Trophoblast cell (in vitro differentiated cells and primary cell): ENCODE results near the gene PRDM16.

ENCODE experiments used
- DNase-seq, 2 donors: peaks; one replicate each; pipeline ENCODE4 v3.0.0-alpha.2; 2016
- H2AFZ ChIP-seq: 2 replicates; pipeline ENCODE4 v1.6.1; 2013; ENCODE audit warnings: low read length, moderate library complexity, mild to moderate bottlenecking; ENCODE audit not compliant: insufficient read depth, poor library complexity
- H2AK5ac ChIP-seq: 2 replicates; pipeline ENCODE4 v1.6.1; 2013; ENCODE audit warnings: mild to moderate bottlenecking, low read length
- H2BK120ac ChIP-seq: 2 replicates; pipeline ENCODE4 v1.6.1; 2013; ENCODE audit warnings: low read length, mild to moderate bottlenecking, moderate library complexity; ENCODE audit not compliant: insufficient read depth, poor library complexity
- H2BK12ac ChIP-seq: 2 replicates; pipeline ENCODE4 v1.6.1; 2013; ENCODE audit warnings: mild to moderate bottlenecking, low read length, moderate library complexity
- H2BK5ac ChIP-seq: 2 replicates; pipeline ENCODE4 v1.6.1; 2013; ENCODE audit warnings: low read length, low read depth, moderate library complexity, mild to moderate bottlenecking; ENCODE audit not compliant: poor library complexity
- H3K14ac ChIP-seq: 2 replicates; pipeline ENCODE4 v1.6.1; 2013; ENCODE audit warnings: mild to moderate bottlenecking, low read length
- H3K18ac ChIP-seq: 2 replicates; pipeline ENCODE4 v1.6.1; 2013; ENCODE audit warnings: mild to moderate bottlenecking, low read length
- H3K23ac ChIP-seq: 2 replicates; pipeline ENCODE4 v1.6.1; 2013; ENCODE audit warnings: low read length
- H3K27ac ChIP-seq: 2 replicates; pipeline ENCODE4 v1.5.1; 2013; ENCODE audit warnings: low read depth, mild to moderate bottlenecking, inconsistent platforms, low read length, moderate library complexity
- H3K27me3 ChIP-seq: 2 replicates; pipeline ENCODE4 v1.6.1; 2013; ENCODE audit warnings: inconsistent platforms, mild to moderate bottlenecking, low read length, moderate library complexity; ENCODE audit not compliant: insufficient read depth
- H3K36me3 ChIP-seq, 2 experiments: 1 replicate in 1 of 2; 2 replicates in 1 of 2; pipeline ENCODE4 v1.6.1; 2013; ENCODE audit warnings: low read length in 2 of 2, mild to moderate bottlenecking in 2 of 2, moderate library complexity in 1 of 2; ENCODE audit not compliant: insufficient read depth in 2 of 2, control insufficient read depth in 1 of 2
- H3K4ac ChIP-seq: 2 replicates; pipeline ENCODE4 v1.6.1; 2013; ENCODE audit warnings: low read depth, mild to moderate bottlenecking, low read length, moderate library complexity
- H3K4me1 ChIP-seq, 2 experiments: 1 replicate in 1 of 2; 2 replicates in 1 of 2; pipeline ENCODE4 v1.6.1; 2013; ENCODE audit warnings: low read length in 2 of 2, mild to moderate bottlenecking in 2 of 2, moderate library complexity in 1 of 2; ENCODE audit not compliant: insufficient read depth in 2 of 2, control insufficient read depth in 1 of 2
- H3K4me2 ChIP-seq: 2 replicates; pipeline ENCODE4 v1.6.1; 2013; ENCODE audit warnings: inconsistent platforms, mild to moderate bottlenecking, low read length, moderate library complexity
- H3K4me3 ChIP-seq: 2 replicates; pipeline ENCODE4 v1.5.1; 2013; ENCODE audit warnings: mild to moderate bottlenecking, low read depth, low read length, inconsistent platforms
- H3K79me1 ChIP-seq: one replicate; pipeline ENCODE4 v1.6.1; 2013; ENCODE audit warnings: low read length
- H3K79me2 ChIP-seq: 2 replicates; pipeline ENCODE4 v1.6.1; 2013; ENCODE audit warnings: low read length, mild to moderate bottlenecking; ENCODE audit not compliant: control insufficient read depth, insufficient read depth, poor library complexity
- H3K9ac ChIP-seq: 2 replicates; pipeline ENCODE4 v1.6.1; 2013; ENCODE audit warnings: mild to moderate bottlenecking, low read length
- H3K9me3 ChIP-seq: 2 replicates; pipeline ENCODE4 v1.6.1; 2013; ENCODE audit warnings: low read depth, mild to moderate bottlenecking, control low read depth, inconsistent platforms, low read length; ENCODE audit not compliant: insufficient read depth
- H4K12ac ChIP-seq: 2 replicates; pipeline ENCODE4 v1.6.1; 2013; ENCODE audit warnings: low read depth, mild to moderate bottlenecking, low read length, moderate library complexity
- H4K8ac ChIP-seq: 2 replicates; pipeline ENCODE4 v1.6.1; 2013; ENCODE audit warnings: low read depth, mild to moderate bottlenecking, low read length, moderate library complexity
- H4K91ac ChIP-seq: one replicate; pipeline ENCODE4 v1.6.1; 2013; ENCODE audit warnings: low read depth, mild to moderate bottlenecking, low read length, moderate library complexity
- WGBS: extraction: QIAGEN DNeasy Blood & Tissue Kit; methylation state at CpG from one replicate; pipeline ENCODE4 v1.1.7; 2013; ENCODE audit warnings: missing lambda C conversion rate; ENCODE audit not compliant: insufficient read length, insufficient coverage; ENCODE audit errors: extremely low coverage; 5-methylcytosine and 5-hydroxymethylcytosine counted together

Gene PRDM16

GRCh38 chr1:3094863-3095780, 26.1 kb downstream of the PRDM16 start:
- no peaks in the 10 kb centered on the region for H3K27me3 ChIP-seq
- H3K4me2 ChIP-seq = no peak overlapping the region
- H3K9ac ChIP-seq = no peak overlapping the region
- no peaks in the 10 kb centered on the region for H3K36me3 ChIP-seq
- H3K18ac ChIP-seq = no peak overlapping the region
- H4K8ac ChIP-seq = no peak overlapping the region
- H3K4ac ChIP-seq = no peak overlapping the region
- H2AK5ac ChIP-seq = no peak overlapping the region
- no peak for DNase-seq
- H4K12ac ChIP-seq = no peak overlapping the region
- no peak overlapping the region for H4K91ac ChIP-seq
- H3K27ac ChIP-seq = no peak overlapping the region
- H3K23ac ChIP-seq = no peak overlapping the region
- no peaks in the 10 kb centered on the region for H3K79me2 ChIP-seq
- no peaks in the 10 kb centered on the region for H3K4me1 ChIP-seq
- no peak overlapping the region for H2BK5ac ChIP-seq
- H3K4me3 ChIP-seq = no peak overlapping the region
- H2BK120ac ChIP-seq = no peak overlapping the region
- no CpG with 5 or more reads among the region's 26 CpGs for WGBS
- H2BK12ac ChIP-seq = no peak overlapping the region
- no peak overlapping the region for H3K14ac ChIP-seq
- no peak overlapping the region for H2AFZ ChIP-seq
- no peaks in the 10 kb centered on the region for H3K79me1 ChIP-seq
- H3K9me3 ChIP-seq = no peaks in the 10 kb centered on the region

GRCh38 chr1:3096345-3096744, 27.3 kb downstream of the PRDM16 start:
- no peak overlapping the region for H2AFZ ChIP-seq
- H3K14ac ChIP-seq = no peak overlapping the region
- H4K8ac ChIP-seq = no peak overlapping the region
- H3K79me1 ChIP-seq = no peaks in the 10 kb centered on the region
- no peak overlapping the region for H3K4ac ChIP-seq
- no peak overlapping the region for H2BK5ac ChIP-seq
- no peaks in the 10 kb centered on the region for H3K4me1 ChIP-seq
- H3K36me3 ChIP-seq = no peaks in the 10 kb centered on the region
- no peak overlapping the region for H3K4me2 ChIP-seq
- no peak overlapping the region for H3K23ac ChIP-seq
- no peak overlapping the region for H3K9ac ChIP-seq
- no peak overlapping the region for H3K27ac ChIP-seq
- no CpG with 5 or more reads among the region's 13 CpGs for WGBS
- no peak overlapping the region for H3K18ac ChIP-seq
- no peak overlapping the region for H2AK5ac ChIP-seq
- no peaks in the 10 kb centered on the region for H3K27me3 ChIP-seq
- H4K91ac ChIP-seq = no peak overlapping the region
- no peaks in the 10 kb centered on the region for H3K79me2 ChIP-seq
- H4K12ac ChIP-seq = no peak overlapping the region
- H3K4me3 ChIP-seq = no peak overlapping the region
- no peak overlapping the region for H2BK12ac ChIP-seq
- DNase-seq = no peak
- no peak overlapping the region for H2BK120ac ChIP-seq
- no peaks in the 10 kb centered on the region for H3K9me3 ChIP-seq

GRCh38 chr1:3097231-3097630, 28.2 kb downstream of the PRDM16 start:
- Histone ChIP-seq H2AK5ac (no peak overlapping the region), H2BK12ac (no peak overlapping the region), H3K14ac (no peak overlapping the region), H3K4me3 (no peak overlapping the region), H2AFZ (no peak overlapping the region), H3K79me1 (no peaks in the 10 kb centered on the region), H3K4me2 (no peak overlapping the region), H4K12ac (no peak overlapping the region), H2BK5ac (no peak overlapping the region), H3K9me3 (no peaks in the 10 kb centered on the region), H3K27ac (no peak overlapping the region), H3K23ac (no peak overlapping the region), H3K18ac (no peak overlapping the region), H2BK120ac (no peak overlapping the region), H3K36me3 (no peaks in the 10 kb centered on the region), H3K4ac (no peak overlapping the region), H4K8ac (no peak overlapping the region), H3K79me2 (no peaks in the 10 kb centered on the region), H3K9ac (no peak overlapping the region), H3K27me3 (no peaks in the 10 kb centered on the region), H4K91ac (no peak overlapping the region), H3K4me1 (no peaks in the 10 kb centered on the region)
- WGBS = no CpG with 5 or more reads among the region's 12 CpGs
- no peak for DNase-seq

- Histone ChIP-seq H3K36me3 (no peaks in the 10 kb centered on the region), H4K91ac (no peak overlapping the region), H3K23ac (no peak overlapping the region), H2AK5ac (no peak overlapping the region), H2BK5ac (no peak overlapping the region), H3K79me2 (no peaks in the 10 kb centered on the region), H3K18ac (no peak overlapping the region), H3K79me1 (no peaks in the 10 kb centered on the region), H4K12ac (no peak overlapping the region), H3K4me2 (no peak overlapping the region), H3K9me3 (no peaks in the 10 kb centered on the region), H2AFZ (no peak overlapping the region), H3K4me3 (no peak overlapping the region), H3K4ac (no peak overlapping the region), H4K8ac (no peak overlapping the region), H3K27ac (no peak overlapping the region), H3K27me3 (no peaks in the 10 kb centered on the region), H3K9ac (no peak overlapping the region), H3K14ac (no peak overlapping the region), H3K4me1 (no peaks in the 10 kb centered on the region), H2BK12ac (no peak overlapping the region), H2BK120ac (no peak overlapping the region)
- no CpG with 5 or more reads among the region's 7 CpGs for WGBS
- no peak for DNase-seq
Measured at GRCh38 chr1:3097861-3098260, 28.9 kb downstream of the PRDM16 start.
